Retinal pigment epithelial cell (primary cell): ENCODE measurements around the gene HNRNPH2.

Experiments used
- DNase-seq: peaks from one replicate; pipeline ENCODE4 v3.0.0-alpha.2; 2010; ENCODE audit warnings: low read depth
- H3K4me3 ChIP-seq: 2 replicates; pipeline ENCODE4 v1.5.1; 2011; ENCODE audit warnings: mild to moderate bottlenecking, low read length, control low read depth, moderate library complexity
- TF ChIP-seq, protein P1 (sequence below): conservative IDR thresholded peaks from 2 replicates; pipeline ENCODE4 v1.5.1; 2011; ENCODE audit warnings: low read depth, low read length, control low read depth, inconsistent platforms

The HNRNPH2 gene

DNA sequence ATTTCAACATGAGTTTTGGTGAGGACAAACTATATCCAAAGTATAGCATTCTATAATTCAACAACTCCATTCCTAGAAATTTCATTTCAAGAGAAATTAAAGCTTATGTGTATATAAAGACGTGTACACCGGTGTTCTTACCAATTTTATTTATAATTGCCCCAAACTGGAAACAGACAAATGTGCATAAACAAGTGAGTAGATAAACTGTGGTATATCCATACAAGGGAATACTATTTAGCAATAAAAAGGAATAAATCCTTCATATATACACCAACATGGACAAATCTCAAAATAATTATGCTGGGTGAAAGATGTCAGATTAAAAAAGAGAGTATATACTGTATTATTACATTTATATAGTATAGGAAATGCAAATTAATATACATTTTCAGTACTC is 19.9 kb downstream of the HNRNPH2 start:
- H3K4me3 ChIP-seq, result no peak overlapping the region
- TF ChIP-seq, protein P1, sequence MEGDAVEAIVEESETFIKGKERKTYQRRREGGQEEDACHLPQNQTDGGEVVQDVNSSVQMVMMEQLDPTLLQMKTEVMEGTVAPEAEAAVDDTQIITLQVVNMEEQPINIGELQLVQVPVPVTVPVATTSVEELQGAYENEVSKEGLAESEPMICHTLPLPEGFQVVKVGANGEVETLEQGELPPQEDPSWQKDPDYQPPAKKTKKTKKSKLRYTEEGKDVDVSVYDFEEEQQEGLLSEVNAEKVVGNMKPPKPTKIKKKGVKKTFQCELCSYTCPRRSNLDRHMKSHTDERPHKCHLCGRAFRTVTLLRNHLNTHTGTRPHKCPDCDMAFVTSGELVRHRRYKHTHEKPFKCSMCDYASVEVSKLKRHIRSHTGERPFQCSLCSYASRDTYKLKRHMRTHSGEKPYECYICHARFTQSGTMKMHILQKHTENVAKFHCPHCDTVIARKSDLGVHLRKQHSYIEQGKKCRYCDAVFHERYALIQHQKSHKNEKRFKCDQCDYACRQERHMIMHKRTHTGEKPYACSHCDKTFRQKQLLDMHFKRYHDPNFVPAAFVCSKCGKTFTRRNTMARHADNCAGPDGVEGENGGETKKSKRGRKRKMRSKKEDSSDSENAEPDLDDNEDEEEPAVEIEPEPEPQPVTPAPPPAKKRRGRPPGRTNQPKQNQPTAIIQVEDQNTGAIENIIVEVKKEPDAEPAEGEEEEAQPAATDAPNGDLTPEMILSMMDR, result no peak
- DNase-seq, result no peak

- TF ChIP-seq, protein P1, result no peak
- no peak for DNase-seq
- no peak overlapping the region for H3K4me3 ChIP-seq
Observed at GRCh38 chrX:101429934-101430333, 21.9 kb downstream of the HNRNPH2 start.

GRCh38 chrX:101430457-101431078 is 22.5 kb downstream of the HNRNPH2 start:
- H3K4me3 ChIP-seq, result no peak overlapping the region
- TF ChIP-seq, protein P1, result no peak
- DNase-seq, result no peak

- H3K4me3 ChIP-seq, result no peak overlapping the region
- TF ChIP-seq, protein P1, result no peak
- DNase-seq, result no peak
Observed at GRCh38 chrX:101442085-101442484, 34.1 kb downstream of the HNRNPH2 start.

DNA sequence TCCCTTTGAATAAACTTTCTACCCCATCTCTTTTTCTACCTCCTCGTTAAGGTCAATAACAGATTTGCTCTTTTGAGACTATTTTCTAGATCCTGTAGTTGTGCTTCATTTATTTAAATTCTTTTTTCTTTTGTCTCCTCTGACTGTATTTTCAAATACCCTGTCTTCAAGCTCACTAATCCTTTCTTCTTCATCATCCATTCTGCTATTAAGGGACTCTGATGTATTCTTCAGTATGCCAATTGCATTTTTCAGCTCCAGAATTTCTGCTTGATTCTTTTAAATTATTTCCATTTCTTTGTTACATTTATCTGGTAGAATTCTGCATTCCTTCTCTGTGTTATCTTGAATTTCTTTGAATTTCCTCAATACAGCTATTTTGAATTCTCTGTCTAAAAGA is 41.3 kb downstream of the HNRNPH2 start:
- TF ChIP-seq, protein P1, result no peak
- no peak for DNase-seq
- no peak overlapping the region for H3K4me3 ChIP-seq

DNA sequence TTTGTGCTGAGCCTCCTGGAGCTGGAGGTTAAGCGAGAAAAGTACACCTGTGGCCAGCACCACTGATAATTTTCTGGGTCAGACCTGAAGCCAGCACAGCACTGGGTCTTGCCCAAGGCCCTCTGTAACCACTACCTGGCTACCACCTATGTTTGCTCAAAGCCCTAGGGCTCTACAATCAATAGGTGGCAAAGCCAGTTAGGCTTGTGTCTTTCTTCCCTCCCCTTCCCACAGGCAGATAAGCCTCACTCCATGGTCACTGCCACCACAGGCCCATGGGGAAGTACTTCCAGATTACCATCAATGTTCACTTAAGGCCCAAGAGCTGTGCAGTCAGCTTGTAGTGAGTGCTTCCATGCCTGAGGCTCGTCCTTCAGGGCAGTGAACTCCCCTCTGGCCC is 42.1 kb downstream of the HNRNPH2 start:
- TF ChIP-seq, protein P1, result no peak
- DNase-seq, result no peak
- H3K4me3 ChIP-seq, result no peak overlapping the region

DNA sequence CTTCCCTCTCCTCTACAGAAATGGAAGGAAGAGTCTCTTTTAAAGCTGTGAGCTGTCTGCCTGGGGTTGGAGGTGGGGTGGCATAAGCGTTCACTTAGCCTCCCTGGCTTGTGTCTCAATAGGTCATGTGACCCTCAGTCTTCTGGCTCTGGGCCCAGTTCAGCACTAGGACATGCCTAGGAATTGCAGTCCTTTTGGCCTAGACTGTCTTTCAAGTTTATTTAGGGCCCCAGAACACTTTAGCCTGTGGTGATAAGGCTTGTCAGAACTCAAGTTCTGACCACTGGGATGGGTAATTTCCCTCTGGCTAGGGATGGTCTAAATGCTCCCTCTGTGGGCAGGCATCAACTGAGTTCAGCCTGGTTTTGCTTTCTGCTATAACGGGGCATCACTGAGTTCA is 42.9 kb downstream of the HNRNPH2 start:
- H3K4me3 ChIP-seq, result no peak overlapping the region
- peak; percentile 18 for DNase-seq
- TF ChIP-seq, protein P1, result no peak
